Posterior cingulate gyrus (tissue), 11 donors: ENCODE data around the gene TCEA2.

Experiments used
- DNase-seq, 10 donors: peaks; one replicate each; pipeline versions ENCODE4 v3.0.0 to v3.0.0-alpha.2; 2020 to 2021; ENCODE audit warnings: mixed read lengths in 3 of 10
- intact Hi-C: fragments of 100-400 bp; cut with DNase I; formaldehyde crosslinking; loops from one replicate; pipeline ENCODE4 v1.15.1; 2023

TCEA2 gene

GRCh38 chr20:64063389-64064144, 569 bp downstream of the TCEA2 start:
- peak in 5 of 10 donors; percentile 51 to 92 (median 56) for DNase-seq
- intact Hi-C loops, result loop anchor here (1.0 to 5.0 kb wide), 3 partner anchors 81 to 166 kb away; partner anchors contain the start of genes DNAJC5, PRPF6 and UCKL1

GRCh38 chr20:64064145-64064698, 1.2 kb downstream of the TCEA2 start:
- intact Hi-C loops, result loop anchor here (5.0 kb wide), 2 partner anchors 82 to 167 kb away; partner anchors contain the start of genes DNAJC5 and PRPF6
- no peak for DNase-seq

- intact Hi-C loops, result no loop called here
Observed at GRCh38 chr20:64065062-64065973, 2.3 kb downstream of the TCEA2 start.

GRCh38 chr20:64065974-64066343, 3.0 kb downstream of the TCEA2 start:
- DNase-seq, result no peak
- intact Hi-C loops, result no loop called here

More at GRCh38 chr20:64065062-64065973, 2.3 kb downstream of the TCEA2 start:
- no peak for DNase-seq

GRCh38 chr20:64067005-64067632, 4.1 kb downstream of the TCEA2 start:
- DNase-seq, result no peak
- intact Hi-C loops, result no loop called here

- intact Hi-C loops, result no loop called here
Observed at GRCh38 chr20:64067733-64068307, 4.8 kb downstream of the TCEA2 start.

GRCh38 chr20:64068386-64069208, 5.6 kb downstream of the TCEA2 start:
- intact Hi-C loops, result no loop called here
- DNase-seq, result no peak

More at GRCh38 chr20:64067733-64068307, 4.8 kb downstream of the TCEA2 start:
- no peak for DNase-seq

GRCh38 chr20:64069209-64069613, 6.2 kb downstream of the TCEA2 start:
- intact Hi-C loops, result no loop called here
- no peak for DNase-seq

GRCh38 chr20:64069614-64070243, 6.7 kb downstream of the TCEA2 start:
- no peak for DNase-seq
- intact Hi-C loops, result no loop called here

- no peak for DNase-seq
- intact Hi-C loops, result no loop called here
Observed at GRCh38 chr20:64070244-64070993, 7.4 kb downstream of the TCEA2 start.

GRCh38 chr20:64071341-64072332, 8.6 kb downstream of the TCEA2 start:
- no peak for DNase-seq
- intact Hi-C loops, result no loop called here

GRCh38 chr20:64072498-64073063, 9.6 kb downstream of the TCEA2 start:
- intact Hi-C loops, result no loop called here
- DNase-seq, result no peak

GRCh38 chr20:64073476-64074183, 10.6 kb downstream of the TCEA2 start:
- DNase-seq, result no peak
- intact Hi-C loops, result no loop called here

GRCh38 chr20:64074184-64074789, 11.3 kb downstream of the TCEA2 start:
- DNase-seq, result no peak
- intact Hi-C loops, result no loop called here

- intact Hi-C loops, result no loop called here
- DNase-seq, result no peak
Observed at GRCh38 chr20:64074963-64075362, 12.0 kb downstream of the TCEA2 start.

GRCh38 chr20:64075556-64075955, 12.6 kb downstream of the TCEA2 start:
- DNase-seq, result no peak
- intact Hi-C loops, result no loop called here
